GM19043 (cell line): Measurements from ENCODE around the gene LRRC75A.
A peak's percentile ranks its signal among the peaks of the same experiment; 100 is the strongest.

ENCODE experiments used
- ATAC-seq: cut with Tn5 transposase; IDR thresholded peaks from one replicate; pipeline ENCODE4 v1.9.1; 2021; ENCODE audit warnings: low read depth; ENCODE audit not compliant: unreplicated experiment

Gene LRRC75A

DNA sequence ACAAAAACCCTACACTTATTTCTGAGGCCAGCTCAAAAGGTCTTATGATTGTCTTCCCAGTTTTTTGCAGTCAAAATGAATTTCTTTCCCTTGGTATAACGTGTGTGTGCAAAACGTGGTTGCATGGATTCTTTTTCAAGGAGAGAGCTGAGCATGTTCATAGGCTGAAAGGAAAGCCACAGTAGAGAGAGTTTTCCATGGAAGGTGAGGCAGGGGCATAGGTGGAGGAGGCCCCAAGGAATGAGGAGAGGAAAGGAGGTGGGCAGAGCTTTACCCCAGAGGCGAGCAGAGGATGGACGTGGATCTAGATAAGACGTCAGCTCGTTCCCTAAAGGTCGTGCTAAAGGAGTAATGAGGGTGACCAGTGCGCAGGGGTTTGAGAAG, 53.8 kb downstream of the LRRC75A start:
- no peak for ATAC-seq

DNA sequence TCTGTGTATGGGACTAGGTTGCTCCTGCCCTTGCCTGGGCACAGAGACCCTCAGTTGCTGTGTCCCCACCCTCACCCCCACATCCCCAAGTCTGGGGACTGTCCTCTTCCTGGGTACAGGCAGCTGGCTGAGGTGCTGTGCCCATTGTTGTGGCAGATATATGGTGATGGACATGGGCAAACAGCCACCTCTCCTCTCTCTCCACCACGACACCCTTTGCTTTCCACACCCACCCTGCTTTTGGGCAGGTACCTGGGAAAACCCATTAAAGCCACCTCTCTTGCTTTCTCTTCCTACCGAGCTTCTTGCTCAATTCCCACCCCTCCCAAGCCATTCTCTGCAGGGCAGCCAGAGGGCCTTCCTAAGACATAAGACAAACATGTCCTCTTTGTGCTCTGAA, 54.9 kb downstream of the LRRC75A start:
- no peak for ATAC-seq

DNA sequence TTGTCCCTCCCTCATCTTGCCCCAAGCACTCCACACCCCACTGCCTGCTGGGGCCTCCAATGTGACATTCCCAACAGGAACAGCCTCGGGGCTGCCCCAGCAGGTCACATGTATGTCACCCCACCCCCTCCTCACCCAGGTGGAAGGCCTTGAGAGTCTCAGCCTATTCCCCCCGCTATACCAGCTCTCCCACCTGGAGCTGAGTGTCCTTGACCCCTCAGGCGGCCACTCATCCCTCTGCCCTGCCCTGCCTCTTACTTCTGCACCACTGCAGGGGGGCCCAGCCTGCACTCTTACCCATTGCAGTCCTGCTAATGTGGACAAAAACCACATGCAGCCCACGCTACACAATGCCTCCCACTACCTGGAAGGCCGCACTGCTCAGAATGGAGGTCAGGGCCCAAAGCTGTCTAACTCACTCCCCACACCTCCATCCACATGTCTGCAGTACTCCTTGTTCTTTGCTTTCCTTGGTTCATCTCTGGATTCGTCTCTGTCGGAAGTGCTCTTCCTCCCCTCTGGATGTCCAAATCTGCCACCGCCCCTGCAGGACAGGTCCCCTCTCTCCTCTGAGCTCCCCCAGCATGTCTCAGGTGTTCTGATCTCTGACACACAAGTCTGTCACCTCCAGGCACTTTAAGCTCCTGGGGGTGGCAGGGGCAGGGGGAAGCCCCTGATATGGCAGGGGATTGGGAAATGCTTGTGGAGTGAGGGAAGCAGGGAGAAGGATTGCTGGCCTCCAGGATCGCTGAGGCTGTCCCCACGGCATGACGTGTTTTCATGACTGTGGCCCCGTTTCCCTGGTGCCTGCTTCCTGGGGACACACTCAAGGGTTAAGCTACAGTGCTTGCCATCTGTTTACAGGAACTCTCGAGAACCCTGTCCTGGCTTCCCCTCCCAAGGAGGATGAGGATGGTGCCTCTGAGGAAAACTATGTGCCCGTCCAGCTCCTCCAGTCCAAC, 55.8 kb downstream of the LRRC75A start:
- no peak for ATAC-seq

DNA sequence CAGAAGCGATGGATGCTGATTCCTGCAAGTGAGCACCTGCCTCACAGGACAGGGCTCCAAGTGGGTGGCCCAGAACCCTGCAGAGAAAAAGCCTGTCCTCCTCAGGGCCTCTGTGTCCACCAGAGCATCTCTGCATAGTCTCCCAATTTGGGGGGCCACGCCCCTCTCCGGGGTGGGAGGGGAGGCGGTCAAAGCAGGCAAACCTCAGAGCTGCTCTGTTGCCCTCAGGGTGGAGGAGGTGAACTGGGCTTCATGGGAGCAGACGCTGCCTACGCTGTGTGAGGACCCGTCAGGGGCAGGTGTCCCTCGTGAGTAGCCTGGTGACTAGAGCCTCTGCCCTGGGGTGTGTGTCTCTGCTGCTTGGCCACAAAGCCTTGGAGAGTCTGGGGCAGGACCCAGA, 57.3 kb downstream of the LRRC75A start:
- no peak for ATAC-seq

DNA sequence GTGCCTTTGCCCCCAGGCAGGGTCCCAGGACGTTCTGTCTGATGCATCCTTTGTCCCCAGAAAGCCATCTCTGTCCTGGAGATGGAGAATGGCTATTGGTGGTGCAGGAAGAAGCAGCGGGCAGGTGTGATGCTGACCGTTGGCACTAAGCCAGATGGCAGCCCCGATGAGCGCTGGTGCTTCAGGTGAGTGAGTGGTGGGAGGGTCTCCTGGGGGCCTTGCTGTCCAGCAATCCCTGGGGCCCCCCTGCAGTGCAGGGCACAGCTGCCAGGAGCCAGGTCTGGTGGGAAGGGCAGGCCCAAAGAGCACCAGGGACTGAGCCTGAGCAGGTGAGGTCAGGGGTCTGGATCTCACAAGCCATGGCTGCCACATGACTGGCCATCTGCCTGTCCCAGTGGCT, 58.5 kb downstream of the LRRC75A start:
- no peak for ATAC-seq

DNA sequence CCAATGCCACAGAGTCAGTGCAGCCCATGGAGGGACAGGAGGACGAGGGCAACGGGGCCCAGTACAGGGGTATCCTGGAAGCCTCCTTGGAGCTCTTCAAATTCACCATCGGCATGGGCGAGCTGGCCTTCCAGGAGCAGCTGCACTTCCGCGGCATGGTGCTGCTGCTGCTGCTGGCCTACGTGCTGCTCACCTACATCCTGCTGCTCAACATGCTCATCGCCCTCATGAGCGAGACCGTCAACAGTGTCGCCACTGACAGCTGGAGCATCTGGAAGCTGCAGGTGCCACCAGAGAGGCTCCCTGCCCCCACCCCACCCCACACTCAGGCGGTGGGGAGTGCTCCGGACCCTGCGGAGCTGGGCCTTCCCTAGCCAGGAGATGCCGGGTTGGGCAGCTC, 60.0 kb downstream of the LRRC75A start:
- no peak for ATAC-seq

DNA sequence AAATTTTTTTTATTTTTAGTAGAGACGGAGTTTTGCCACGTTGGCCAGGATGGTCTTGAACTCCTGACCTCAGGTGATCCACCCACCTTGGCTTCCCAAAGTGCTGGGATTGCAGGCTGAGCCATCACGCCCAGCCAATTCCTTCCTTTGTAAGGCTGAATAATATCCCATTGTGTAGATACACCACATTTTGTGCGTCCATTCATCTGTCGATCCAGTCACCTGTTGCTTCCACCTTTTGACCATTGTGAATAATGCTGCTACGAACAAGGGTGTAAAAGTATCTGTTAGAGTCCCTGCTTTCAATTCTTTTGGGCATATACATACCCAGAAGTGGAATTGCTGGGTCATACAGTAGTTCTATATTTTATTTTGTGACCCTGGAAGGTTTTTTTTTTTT, 61.3 kb downstream of the LRRC75A start:
- no peak for ATAC-seq

DNA sequence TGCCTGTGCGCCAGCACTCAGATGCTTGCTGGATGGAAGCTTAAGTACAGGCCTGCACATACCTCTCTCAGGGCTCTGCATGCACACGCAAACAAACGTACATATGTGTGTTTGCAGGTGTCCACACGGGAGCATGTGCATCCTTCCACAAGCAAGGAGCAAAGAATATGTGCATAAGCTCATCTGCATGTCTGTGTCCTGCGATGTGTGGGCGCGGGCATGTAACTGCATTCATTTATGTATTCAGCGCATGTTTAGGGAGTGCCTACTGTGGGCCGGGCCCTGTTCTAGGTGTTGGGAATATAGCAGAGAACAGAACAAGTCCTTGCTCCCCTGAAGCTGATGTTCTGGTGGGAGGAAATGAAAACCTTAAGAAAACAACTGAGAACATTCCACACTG, 62.9 kb downstream of the LRRC75A start:
- ATAC-seq, result no peak

DNA sequence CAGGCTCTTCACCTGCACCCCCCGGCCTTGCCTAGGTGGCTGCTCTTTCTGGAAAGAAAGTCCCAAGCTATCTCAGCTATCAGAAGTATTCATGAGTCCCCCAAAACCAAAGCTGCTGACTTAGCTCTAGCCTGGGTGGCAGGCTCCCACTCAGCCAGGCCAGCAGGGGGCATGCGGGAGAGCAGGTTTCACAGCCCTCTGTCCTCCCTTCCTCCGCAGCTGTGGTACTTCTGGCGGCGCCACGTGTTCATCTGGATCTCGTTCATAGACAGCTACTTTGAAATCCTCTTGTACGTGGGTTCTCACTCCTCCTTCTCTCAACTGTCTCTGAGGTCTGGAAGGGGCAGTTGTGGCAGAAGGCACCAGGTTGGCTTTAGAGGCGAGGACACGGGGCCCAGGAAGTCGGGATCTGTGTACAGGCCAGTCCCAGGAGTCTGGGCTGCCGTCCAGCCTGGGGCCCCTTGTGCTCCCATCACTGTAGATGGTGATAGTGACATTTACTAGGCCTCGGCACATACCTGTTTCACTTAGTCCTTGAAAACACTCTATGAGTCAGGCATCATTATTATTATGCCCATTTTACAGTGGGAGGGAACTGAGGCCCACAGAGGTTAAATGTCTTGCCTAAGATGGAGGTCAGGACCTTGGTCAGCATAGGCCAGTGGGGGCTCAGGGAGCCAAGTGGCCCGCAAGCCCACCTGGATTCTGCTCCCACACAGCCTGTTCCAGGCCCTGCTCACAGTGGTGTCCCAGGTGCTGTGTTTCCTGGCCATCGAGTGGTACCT, 63.7 kb downstream of the LRRC75A start:
- ATAC-seq, result no peak

DNA sequence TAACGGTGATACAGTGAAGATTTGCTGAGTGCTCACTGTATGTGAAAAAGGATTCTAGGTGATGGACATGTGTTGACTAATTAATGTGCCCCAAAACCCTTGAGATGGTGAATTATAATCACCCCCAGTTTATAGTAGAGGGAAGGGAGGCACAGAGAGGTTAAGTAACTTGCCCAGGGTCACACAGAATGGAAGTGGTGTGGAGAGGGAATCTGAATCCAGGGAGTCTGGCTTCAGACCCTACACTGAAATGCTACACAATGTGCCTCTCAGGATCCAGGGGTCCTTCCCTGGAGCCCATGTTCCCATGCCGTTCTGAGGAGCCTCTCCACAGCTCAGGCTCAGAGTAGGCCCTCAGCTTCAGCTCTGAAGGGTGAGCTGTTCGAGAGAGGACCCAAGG, 65.0 kb downstream of the LRRC75A start:
- no peak for ATAC-seq

DNA sequence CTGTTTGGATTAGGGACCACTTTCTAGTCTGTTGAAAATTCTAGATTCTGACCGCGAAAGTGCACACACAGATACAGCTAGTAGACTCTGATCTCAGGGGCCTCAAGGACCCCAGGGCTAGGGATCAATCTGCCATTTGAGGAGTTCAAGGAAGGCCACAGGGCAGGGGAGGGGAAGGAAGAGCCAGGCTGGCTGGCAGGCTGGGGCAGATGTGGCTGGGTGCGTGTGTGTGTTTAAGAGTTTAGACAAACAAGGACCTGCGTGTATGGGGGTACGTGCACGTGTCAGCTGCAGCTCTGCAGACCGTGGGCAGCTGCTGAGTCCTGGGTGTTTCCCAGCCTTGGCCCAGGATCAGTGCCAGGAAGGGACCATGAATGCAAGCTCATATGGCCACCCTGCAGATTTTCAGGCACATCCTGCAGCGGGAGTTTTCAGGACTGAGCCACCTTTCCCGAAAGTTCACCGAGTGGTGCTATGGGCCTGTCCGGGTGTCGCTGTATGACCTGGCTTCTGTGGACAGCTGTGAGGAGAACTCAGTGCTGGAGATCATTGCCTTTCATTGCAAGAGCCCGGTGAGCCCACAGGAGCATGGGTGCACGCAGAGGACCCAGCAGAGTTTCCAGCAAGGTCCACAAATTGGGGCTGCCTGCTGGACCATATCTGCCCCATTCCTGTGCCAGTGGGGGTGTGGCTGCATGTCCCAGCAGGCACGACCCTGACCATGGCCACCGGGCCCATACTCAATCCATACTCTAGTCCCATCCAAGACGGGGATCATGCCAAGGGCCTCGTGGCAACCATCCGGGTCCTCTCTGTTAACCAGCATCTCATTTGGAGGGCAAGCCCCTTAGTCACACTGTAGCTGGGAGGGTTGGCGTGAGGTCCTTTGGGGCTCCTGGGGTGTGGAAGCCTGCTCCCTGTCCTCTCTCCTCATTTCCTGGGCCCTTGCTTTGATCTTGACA, 66.0 kb downstream of the LRRC75A start:
- ATAC-seq, result no peak

DNA sequence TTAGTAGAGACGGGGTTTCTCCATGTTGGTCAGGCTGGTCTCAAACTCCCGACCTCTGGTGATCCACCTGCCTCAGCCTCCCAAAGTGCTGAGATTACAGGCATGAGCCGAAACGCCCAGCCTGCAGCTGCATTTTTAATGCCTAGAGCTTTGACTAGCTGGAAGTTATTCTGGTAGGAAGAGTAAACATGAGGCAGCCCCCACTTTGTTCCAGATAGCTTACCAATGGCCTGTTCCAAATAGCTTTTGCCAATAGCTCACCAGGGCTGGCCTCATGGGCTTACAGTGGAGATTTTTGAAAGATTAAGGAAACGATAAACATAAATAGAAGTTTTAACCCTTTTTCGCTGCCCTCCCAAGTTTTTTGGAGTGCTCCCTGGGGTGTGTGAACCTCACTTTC, 66.8 kb downstream of the LRRC75A start:
- no peak for ATAC-seq

DNA sequence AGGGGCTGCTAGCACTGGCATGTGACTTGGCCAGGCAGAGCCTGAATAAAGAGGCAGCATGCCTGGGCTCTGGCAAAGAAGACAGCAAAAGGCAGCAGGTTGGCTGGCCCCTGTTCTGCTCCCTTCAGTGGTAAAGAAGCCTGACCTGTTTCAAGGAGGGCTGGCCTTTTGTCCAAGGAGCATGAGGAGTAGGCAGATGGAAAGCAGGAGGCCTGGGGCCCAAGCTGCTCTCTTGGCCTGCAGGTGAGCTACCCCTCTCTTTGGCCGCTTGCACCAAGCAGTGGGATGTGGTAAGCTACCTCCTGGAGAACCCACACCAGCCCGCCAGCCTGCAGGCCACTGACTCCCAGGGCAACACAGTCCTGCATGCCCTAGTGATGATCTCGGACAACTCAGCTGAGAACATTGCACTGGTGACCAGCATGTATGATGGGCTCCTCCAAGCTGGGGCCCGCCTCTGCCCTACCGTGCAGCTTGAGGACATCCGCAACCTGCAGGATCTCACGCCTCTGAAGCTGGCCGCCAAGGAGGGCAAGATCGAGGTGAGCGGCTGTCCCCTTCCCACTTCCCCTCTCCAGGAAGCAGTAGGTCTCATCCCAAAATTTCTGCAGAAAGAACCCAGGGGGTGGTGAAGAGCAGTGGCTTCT, 68.6 kb downstream of the LRRC75A start:
- ATAC-seq, result no peak

DNA sequence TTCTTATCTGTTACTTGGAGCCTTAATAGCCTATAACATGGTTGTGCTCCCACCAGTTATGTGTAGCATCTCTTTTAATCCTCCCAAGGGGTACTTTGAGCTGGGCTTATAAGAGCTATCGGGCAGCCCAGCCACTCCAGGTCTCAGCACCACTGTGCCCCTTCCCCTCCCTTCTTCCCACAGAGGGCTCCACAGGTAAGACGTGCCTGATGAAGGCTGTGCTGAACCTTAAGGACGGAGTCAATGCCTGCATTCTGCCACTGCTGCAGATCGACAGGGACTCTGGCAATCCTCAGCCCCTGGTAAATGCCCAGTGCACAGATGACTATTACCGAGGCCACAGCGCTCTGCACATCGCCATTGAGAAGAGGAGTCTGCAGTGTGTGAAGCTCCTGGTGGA, 69.6 kb downstream of the LRRC75A start:
- no peak for ATAC-seq

DNA sequence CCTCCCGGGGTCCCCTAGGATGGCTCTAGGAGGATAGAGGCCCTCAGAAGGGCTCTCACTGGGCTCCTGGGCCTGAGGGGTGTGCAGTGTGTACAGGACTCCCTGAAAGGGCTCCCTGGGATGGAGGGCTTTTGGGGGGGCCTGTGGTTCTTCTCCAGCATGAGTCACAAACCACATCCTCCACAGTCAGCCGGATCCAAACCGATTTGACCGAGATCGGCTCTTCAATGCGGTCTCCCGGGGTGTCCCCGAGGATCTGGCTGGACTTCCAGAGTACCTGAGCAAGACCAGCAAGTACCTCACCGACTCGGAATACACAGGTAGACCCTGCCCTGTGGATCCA, 72.1 kb downstream of the LRRC75A start:
- no peak for ATAC-seq

DNA sequence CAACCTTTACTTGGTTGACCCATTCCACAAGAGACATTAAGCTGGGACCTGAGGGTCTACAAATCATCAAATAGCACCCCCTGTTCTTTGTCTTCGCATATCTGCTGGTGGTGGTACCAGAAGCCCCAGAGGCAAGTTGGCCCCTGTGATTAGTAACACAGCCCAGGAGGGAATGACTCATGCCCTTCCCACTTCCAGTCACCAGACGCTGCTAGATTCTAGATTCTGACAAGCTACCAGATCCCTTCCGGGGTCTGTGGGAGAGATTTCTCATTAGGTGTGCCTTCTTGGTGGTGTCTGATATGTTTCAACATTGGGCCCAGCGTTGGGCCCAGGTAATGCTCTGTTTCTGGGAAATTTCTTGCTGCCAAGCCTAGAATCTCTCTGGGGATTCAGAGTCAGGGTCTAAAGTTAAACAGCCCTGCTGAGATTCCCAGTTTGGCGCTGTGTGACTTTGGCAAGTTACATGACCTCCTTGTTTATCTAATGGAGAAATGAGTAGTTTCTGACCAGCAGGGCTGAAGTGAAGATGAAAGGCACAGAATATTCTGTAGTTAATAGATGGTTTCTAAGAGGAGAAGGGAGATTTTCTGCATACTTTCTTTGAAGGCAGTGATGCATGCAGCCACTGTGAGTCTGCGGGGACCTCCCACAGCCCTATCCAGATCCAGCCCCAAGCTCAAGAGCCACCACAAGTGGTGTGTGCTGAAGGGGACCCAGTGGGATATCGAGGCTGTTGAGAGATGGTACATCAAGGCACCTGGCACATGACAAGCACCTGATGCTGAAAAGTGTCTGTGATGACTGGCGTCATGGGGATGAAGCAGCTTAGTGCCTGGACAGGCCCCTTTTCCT, 72.7 kb downstream of the LRRC75A start:
- peak; percentile 37 for ATAC-seq

DNA sequence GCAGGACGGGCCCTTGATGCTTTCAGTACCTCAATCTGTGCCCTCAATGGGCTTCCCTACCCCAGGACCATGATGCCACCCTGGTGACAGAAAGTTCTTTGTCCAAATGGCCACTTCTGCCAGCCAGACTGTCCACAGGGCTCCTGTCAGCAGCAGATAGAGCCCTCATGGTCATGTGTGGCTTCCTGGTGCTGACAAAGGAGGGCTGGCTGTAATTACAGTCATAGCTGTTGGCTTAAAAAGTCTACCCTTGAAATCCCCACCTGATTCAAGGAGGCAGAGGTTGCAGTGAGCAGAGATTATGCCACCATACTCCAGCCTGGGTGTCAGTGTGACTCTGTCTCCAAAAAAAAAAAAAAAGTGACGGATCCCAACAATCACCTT, 73.3 kb downstream of the LRRC75A start:
- no peak for ATAC-seq

DNA sequence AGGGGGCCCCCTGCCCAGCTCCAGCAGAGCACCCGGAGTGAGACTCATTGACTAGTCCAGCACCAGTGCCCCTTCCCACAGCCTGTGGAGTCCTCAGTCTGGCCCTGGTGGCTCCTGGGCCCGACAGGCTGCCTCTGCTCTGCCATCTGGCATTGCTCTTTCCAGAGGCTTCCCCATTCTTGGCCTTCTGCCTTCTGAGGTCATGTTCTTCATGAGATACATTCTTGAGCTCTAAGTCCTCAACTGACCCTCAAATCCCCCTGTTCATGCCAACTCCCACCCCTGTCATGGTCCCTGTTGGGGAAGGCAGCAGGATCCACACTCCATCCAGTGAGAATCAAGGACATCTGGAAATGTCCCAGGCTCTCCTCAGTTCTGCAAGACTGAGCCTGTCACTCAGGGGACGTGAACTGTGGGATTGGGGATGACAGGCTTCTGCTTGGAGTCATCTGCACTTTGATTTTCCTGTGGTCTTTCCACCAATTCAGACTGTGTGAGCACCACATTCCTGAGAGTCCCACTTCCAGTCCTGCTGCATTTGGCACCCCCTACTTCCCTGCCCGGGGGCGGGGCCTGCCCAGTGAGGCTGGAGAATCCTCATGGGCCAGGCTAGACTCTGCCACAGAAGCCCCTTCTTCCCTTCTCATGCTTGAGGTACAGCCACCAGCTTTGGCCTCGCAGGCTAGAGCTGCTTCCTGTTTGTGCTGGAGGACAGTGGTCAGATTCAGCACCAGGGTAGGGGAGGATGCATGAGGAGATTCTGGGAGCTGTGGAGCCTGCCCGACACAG, 73.9 kb downstream of the LRRC75A start:
- ATAC-seq, result no peak

DNA sequence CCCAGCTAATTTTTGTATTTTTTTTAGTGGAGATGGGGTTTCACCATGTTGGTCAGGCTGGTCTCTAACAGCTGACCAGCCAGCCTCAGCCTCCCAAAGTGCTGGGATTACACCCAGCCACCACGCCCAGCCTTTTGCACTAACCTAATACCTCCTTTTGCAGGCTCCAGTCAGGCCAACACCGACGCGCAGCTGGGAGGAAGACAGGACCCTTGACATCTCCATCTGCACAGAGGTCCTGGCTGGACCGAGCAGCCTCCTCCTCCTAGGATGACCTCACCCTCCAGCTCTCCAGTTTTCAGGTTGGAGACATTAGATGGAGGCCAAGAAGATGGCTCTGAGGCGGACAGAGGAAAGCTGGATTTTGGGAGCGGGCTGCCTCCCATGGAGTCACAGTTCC, 74.6 kb downstream of the LRRC75A start:
- ATAC-seq, result no peak
